ENCODE data around the gene RNU4-1.
"Not testable (repeated sequence)": the region's sequence is repeated elsewhere in the genome, so short reads cannot be mapped to it uniquely, and the experiment has no call there.

The RNU4-1 gene

GRCh38 chr12:120257041-120257821 is 35.8 kb downstream of the RNU4-1 start:
- DNase-seq: no peak

DNA sequence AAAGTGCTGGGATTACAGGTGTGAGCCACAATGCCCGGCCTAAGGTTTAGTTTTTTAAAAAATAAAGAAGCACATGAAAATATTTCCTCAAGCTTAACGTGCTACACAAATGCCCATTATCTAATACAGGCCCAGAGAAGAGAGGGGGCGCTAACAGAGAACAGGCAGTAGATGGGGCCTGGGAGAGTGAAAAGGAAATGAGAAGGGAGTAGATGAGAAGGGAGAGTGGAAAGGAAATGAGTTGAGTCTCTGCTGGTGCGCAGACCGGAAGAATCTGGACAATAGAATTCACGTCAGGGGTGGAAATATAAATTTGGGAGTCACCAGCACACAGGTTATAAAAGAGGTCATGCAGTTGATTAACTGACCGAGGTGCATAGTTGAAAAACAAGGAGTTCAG is 38.2 kb downstream of the RNU4-1 start:
- no peak for DNase-seq

GRCh38 chr12:120253313-120253712 is 39.7 kb downstream of the RNU4-1 start:
- DNase-seq: not testable (repeated sequence)

GRCh38 chr12:120252071-120252906 is 40.7 kb downstream of the RNU4-1 start:
- DNase-seq: no peak

DNA sequence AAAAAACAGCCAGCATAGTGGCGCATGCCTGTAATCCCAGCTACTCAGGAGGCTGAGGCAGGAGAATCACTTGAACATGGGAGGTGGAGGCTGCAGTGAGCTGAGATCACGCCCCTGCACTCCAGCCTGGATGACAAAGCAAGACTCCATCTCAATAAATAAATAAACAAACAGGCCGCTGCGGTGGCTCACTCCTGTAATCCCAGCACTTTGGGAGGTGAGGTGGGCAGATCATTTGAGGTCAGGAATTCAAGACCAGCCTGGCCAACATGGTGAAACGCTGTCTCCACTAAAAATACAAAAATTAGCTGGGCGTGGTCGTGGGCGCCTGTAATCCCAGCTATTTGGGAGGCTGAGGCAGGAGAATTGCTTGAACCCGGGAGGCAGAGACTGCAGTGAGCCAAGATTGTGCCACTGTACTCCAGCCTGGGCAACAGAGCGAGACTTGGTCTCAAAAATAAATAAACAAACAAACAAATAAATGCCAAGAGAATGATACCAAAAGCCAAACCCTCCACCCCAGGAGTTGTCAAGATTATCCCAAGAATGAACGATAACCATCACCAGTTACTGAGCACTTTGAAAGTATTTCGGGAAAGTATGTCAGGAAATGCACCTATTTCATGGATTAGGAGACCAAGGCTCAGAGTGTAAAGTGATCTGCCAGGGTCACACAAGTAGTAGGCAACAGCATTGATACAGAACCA is 41.5 kb downstream of the RNU4-1 start:
- not testable (repeated sequence) for DNase-seq

DNA sequence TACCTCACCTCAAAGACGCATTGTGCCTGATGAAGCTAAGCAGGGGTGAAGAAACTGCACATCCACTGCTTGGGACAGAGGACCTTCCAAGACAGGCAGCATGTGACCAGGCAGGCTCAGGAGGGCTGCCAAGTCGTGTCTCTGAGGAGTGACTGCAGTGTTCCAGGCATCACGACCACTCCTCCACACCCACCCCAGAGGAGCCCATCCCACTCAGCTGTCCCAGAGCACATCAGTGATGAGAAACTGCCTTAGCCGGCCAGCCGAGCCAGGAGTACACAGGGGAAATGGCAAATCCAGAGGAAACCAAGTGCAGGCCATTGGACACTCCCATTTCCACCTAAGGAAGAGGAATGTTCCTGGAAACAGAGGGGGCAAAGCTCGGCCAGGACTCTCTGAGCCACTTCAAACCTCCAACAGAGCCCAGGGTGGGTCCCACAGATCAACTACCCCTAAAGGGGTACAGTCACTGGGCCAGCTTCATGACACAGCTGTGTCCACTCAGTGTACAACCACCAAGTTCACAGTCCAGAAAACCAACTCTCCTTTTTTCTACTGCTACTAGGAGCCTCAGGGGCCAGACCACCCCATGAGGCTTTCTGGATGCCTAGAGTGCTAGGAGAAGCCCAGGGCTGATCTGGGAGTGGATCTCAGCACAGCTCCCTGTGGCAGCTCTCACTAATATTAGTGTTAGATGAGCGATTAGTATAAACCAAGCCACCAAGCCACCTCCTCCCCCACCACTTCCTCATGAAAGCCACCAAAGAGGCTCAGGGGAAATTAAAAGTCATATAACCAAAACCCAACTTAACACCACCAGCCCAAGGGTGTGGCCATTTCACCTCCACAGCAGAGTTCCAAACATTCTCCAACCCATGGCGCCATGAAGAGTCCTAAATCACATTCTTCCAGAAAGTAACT is 42.9 kb downstream of the RNU4-1 start:
- DNase-seq: no peak

GRCh38 chr12:120249266-120249874 is 43.7 kb downstream of the RNU4-1 start:
- no peak for DNase-seq

DNA sequence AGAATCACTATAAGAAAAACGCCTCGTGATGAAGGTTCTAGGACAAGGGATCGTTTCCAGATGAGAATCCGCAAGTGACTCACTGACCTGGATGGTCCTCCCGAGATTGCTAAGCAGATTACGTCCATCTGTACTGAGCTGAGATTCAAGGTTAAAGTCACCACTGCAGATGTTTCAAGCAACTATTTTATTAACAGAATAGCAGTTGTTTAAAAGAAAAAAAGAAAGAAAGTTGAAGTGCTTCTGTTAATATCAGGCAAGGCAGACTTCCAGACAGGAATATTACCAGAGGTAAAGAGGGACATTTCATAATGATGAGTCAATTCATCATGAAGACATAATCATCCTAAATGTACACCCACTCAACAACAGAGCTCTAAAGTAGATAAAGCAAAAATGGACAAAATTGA is 45.4 kb downstream of the RNU4-1 start:
- no peak for DNase-seq

DNA sequence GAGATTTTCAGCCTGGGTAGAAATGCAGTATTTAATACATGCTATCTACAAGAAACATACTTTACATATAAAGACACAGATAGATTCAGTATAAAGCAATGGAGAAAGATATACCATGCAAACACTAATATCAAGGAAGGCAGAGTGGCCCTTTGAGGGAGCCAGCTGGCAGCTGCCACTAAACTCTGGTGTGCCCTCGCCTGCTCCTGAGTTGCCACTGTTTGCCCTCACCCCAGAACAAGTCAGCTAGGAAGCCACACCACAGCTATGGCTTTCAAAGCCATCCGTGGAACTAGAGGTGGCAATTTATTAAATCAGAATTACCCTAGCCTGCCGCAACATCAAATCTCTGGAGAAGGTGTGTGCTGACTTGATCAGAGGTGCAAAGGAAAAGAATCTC is 45.9 kb downstream of the RNU4-1 start:
- DNase-seq: no peak

- DNase-seq: not testable (repeated sequence)
Observed at GRCh38 chr12:120246705-120247104, 46.3 kb downstream of the RNU4-1 start.

All from NCI-H2081 (cell line).